Tibial artery (tissue), 4 donors: ENCODE measurements around the gene PHRF1.
A peak's percentile ranks its signal among the peaks of the same experiment; 100 is the strongest.

Experiments
- DNase-seq, 2 donors: peaks; one replicate each; pipeline ENCODE4 v3.0.0-alpha.2; 2019
- H3K27ac ChIP-seq, 2 donors: fragments of 200-600 bp; sonication (generic) in 1 of 2; 1 replicate in 1 of 2; 2 replicates in 1 of 2; pipeline ENCODE4 v1.5.1; 2018 to 2019; ENCODE audit warnings: mild to moderate bottlenecking in 1 of 2
- H3K27me3 ChIP-seq, 2 donors: fragments of 200-600 bp; sonication (generic) in 1 of 2; one replicate each; pipeline versions ENCODE4 v1.5.1 to v1.6.0; 2016 to 2019
- H3K36me3 ChIP-seq, 3 donors: fragments of 200-600 bp; sonication (generic) in 2 of 3; one replicate each; pipeline ENCODE4 v1.5.1; 2016 to 2019; ENCODE audit warnings: mild to moderate bottlenecking in 2 of 3
- H3K4me1 ChIP-seq, 4 donors: fragments of 200-600 bp; sonication (generic) in 2 of 4; 1 replicate in 3 of 4; 2 replicates in 1 of 4; pipeline ENCODE4 v1.5.1; 2016 to 2019
- H3K4me3 ChIP-seq, 2 donors: fragments of 200-600 bp; sonication (generic) in 1 of 2; 1 replicate in 1 of 2; 2 replicates in 1 of 2; pipeline ENCODE4 v1.5.1; 2018 to 2019; ENCODE audit warnings: mild to moderate bottlenecking in 2 of 2
- H3K9me3 ChIP-seq, 3 donors: fragments of 200-600 bp; sonication (generic) in 1 of 3; one replicate each; pipeline ENCODE4 v1.5.1; 2016 to 2019
- CTCF ChIP-seq, 2 experiments: fragments of 200-600 bp in 1 of 2; fragments of 450-650 bp in 1 of 2; IDR thresholded peaks; one replicate each; pipeline ENCODE4 v1.5.1; 2017 to 2019; ENCODE audit warnings: antibody characterized with exemption in 2 of 2, mild to moderate bottlenecking in 1 of 2, moderate library complexity in 1 of 2
- intact Hi-C: fragments of 100-400 bp; cut with DNase I; formaldehyde crosslinking; loops from one replicate; pipeline ENCODE4 v1.15.0; 2023; ENCODE audit warnings: low total_unique reads

The PHRF1 gene

GRCh38 chr11:533586-534395 is 42.5 kb upstream of the PHRF1 start:
- H3K4me1 ChIP-seq, result peaks cover 3 to 44% (median 34%) of the 10 kb centered on the region in 4 donors
- peaks cover 22 to 45% (median 24%) of the 10 kb centered on the region in 3 donors for H3K36me3 ChIP-seq
- intact Hi-C loops, result loop anchor here (2.0 to 10.0 kb wide), 2 partner anchors 77 to 229 kb away; partner anchors contain the start of gene IFITM2
- H3K27ac ChIP-seq, result peak overlapping the region; percentile 76 to 78
- TF ChIP-seq CTCF (IDR thresholded peaks at IDR 0.05), result no peak
- no peaks in the 10 kb centered on the region for H3K9me3 ChIP-seq
- peak overlapping the region; percentile 81 to 98 for H3K4me3 ChIP-seq
- H3K27me3 ChIP-seq, result peaks cover 0 to 11% of the 10 kb centered on the region in 2 donors
- peak in 1 of 2 donors; percentile 68 for DNase-seq

- intact Hi-C loops, result loop anchor here (10.0 kb wide), 1 partner anchor 230 kb away; the partner anchor contains the start of gene IFITM2
- DNase-seq, result peak in 1 of 2 donors; percentile 70
- Histone ChIP-seq H3K9me3 (no peaks in the 10 kb centered on the region), H3K36me3 (peaks cover 22 to 38% (median 24%) of the 10 kb centered on the region in 3 donors), H3K4me1 (peaks cover 3 to 44% (median 34%) of the 10 kb centered on the region in 4 donors), H3K27me3 (peaks cover 0 to 11% of the 10 kb centered on the region in 2 donors), H3K4me3 (peak overlapping the region; percentile 81 to 98), H3K27ac (peak overlapping the region; percentile 76 to 78)
- TF ChIP-seq CTCF (IDR thresholded peaks at IDR 0.05), result no peak
Observed at GRCh38 chr11:534396-535209, 41.7 kb upstream of the PHRF1 start.

GRCh38 chr11:535210-535518 is 41.1 kb upstream of the PHRF1 start:
- Histone ChIP-seq H3K27ac (peak overlapping the region; percentile 76 to 78), H3K27me3 (peaks cover 0 to 11% of the 10 kb centered on the region in 2 donors), H3K4me3 (peak overlapping the region; percentile 81 to 98), H3K36me3 (peaks cover 22 to 32% (median 24%) of the 10 kb centered on the region in 3 donors), H3K4me1 (peaks cover 3 to 44% (median 34%) of the 10 kb centered on the region in 4 donors), H3K9me3 (no peaks in the 10 kb centered on the region)
- DNase-seq, result no peak
- TF ChIP-seq CTCF (IDR thresholded peaks at IDR 0.05), result no peak
- intact Hi-C loops, result loop anchor here (10.0 kb wide), 1 partner anchor 230 kb away; the partner anchor contains the start of gene IFITM2

GRCh38 chr11:535519-536454 is 40.5 kb upstream of the PHRF1 start, which contains the start of gene HRAS:
TSS of gene HRAS (minus strand) at chr11:535576.
- no peak for TF ChIP-seq CTCF (IDR thresholded peaks at IDR 0.05)
- peak; percentile 91 to 97 for DNase-seq
- Histone ChIP-seq H3K36me3 (peaks cover 22 to 29% (median 24%) of the 10 kb centered on the region in 3 donors), H3K27me3 (peaks cover 0 to 11% of the 10 kb centered on the region in 2 donors), H3K4me3 (peak within 1 kb of the TSS; percentile 81 to 98), H3K27ac (peak within 1 kb of the TSS; percentile 76 to 78), H3K9me3 (no peaks in the 10 kb centered on the region), H3K4me1 (peaks cover 3 to 44% (median 34%) of the 10 kb centered on the region in 4 donors)
- intact Hi-C loops, result loop anchor here (10.0 kb wide), 1 partner anchor 231 kb away; the partner anchor contains the start of gene IFITM2
